ENCODE data around the gene MAP3K3. TPM values are rescaled to one million over a fixed set of nuclear protein-coding genes. Genes with fewer than 3 reads are reported as not detected.
A peak's percentile ranks its signal among the peaks of the same experiment; 100 is the strongest.

Gene MAP3K3
- total RNA-seq, 1 experiment from 2014 or later, result 16.2 TPM

- no peaks in the 10 kb centered on the region for H3K9me3 ChIP-seq
- peak overlapping the region; percentile 65 for H3K4me3 Mint-ChIP-seq (ENCODE audit: unreplicated experiment)
- ChIA-PET CTCF (interaction anchor here (1.0 to 1.2 kb wide), 2 partner anchors 11 to 87 kb away, joined by 3 to 5 read pairs; no protein-coding TSS in a partner anchor), POLR2A (no interaction called here)
- H3K4me1 Mint-ChIP-seq (ENCODE audit: low read depth, unreplicated experiment), result no peaks in the 10 kb centered on the region
- no peaks in the 10 kb centered on the region for H3K27me3 ChIP-seq (replicated peaks; ENCODE audit: control insufficient read depth, insufficient read depth, low read length)
- no peaks in the 10 kb centered on the region for H3K36me3 ChIP-seq (ENCODE audit: control insufficient read depth, insufficient read depth, low read length)
- intact Hi-C loops (cut with micrococcal nuclease; ENCODE audit: unreplicated experiment), result loop anchor here (5.0 to 10.0 kb wide), 3 partner anchors 77 to 274 kb away; partner anchors contain the start of genes FTSJ3, MAP3K3 and PSMC5
- DNase-seq, result no peak
- H3K4me3 ChIP-seq (ENCODE audit: low read depth, low read length), result peak overlapping the region; percentile 59
- H3K4me1 ChIP-seq, result no peaks in the 10 kb centered on the region
- no peaks in the 10 kb centered on the region for H3K27me3 Mint-ChIP-seq (ENCODE audit: insufficient read depth, unreplicated experiment)
- H3K27ac Mint-ChIP-seq (ENCODE audit: unreplicated experiment), result no peak overlapping the region
- TF ChIP-seq, protein P1, sequence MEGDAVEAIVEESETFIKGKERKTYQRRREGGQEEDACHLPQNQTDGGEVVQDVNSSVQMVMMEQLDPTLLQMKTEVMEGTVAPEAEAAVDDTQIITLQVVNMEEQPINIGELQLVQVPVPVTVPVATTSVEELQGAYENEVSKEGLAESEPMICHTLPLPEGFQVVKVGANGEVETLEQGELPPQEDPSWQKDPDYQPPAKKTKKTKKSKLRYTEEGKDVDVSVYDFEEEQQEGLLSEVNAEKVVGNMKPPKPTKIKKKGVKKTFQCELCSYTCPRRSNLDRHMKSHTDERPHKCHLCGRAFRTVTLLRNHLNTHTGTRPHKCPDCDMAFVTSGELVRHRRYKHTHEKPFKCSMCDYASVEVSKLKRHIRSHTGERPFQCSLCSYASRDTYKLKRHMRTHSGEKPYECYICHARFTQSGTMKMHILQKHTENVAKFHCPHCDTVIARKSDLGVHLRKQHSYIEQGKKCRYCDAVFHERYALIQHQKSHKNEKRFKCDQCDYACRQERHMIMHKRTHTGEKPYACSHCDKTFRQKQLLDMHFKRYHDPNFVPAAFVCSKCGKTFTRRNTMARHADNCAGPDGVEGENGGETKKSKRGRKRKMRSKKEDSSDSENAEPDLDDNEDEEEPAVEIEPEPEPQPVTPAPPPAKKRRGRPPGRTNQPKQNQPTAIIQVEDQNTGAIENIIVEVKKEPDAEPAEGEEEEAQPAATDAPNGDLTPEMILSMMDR (IDR thresholded peaks at IDR 0.05; ENCODE audit: insufficient read depth in 1 of 2, low read depth in 1 of 2, low read length in 1 of 2, severe bottlenecking in 1 of 2, unreplicated experiment in 1 of 2), result no peak
- H3K9me3 Mint-ChIP-seq (ENCODE audit: unreplicated experiment), result no peaks in the 10 kb centered on the region
- no TSS peak for BruUV-seq (replicated peaks)
- peaks cover 8% of the 10 kb centered on the region for H3K36me3 Mint-ChIP-seq (ENCODE audit: insufficient read depth, unreplicated experiment)
Observed at GRCh38 chr17:63698886-63699637, 76.8 kb downstream of the MAP3K3 start.

DNA sequence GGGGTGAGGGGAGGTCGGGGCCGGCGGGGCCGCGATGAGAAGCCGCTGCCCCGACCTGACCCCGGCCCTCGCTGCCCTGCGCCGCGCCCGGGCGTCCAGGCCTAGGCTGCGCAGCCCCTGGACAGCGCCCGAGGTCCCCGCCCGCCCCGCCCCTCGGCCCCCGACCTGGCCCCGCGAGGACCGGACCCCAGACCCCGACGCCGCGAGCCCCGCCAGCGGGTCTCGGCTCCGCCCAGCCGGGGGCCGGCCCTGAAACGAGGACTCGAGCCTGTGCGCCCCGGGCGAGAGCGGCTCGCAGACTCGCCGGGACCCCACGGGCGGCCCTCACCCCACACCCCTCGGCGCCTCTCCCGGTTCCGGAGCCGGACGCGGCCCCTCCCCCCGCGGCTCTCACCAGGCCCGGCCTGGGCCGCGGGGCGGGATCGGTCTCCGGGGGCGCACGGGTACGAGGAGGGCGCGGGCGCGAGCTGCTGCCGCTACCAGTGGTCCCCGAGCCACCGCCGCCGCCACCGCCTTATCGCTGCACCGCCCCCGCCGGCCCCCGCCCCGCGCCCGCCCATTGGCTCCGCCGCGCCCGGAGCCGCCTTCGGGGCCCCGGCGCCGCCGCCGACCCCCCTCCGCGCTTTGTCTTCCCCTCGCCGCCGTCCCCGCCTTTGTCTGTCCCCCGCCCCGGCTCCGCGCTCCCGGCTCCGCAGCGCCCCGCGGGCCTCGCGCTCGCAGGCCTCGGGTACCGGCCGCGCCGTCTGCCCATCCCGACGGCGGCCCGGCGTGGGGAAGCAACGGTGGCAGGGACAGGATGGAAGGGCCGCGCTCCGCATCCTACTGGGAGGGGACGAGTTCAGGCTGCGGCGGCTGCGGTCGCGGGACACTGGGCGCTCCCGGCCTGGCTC lies 77.7 kb downstream of the MAP3K3 start, which contains the start of gene LIMD2:
Gene LIMD2, minus strand, starts transcription at position 488 of the 890 bp plus-strand sequence. CDS start 827 bp downstream, outside the sequence.
- Mint-ChIP-seq H3K27me3 (ENCODE audit: insufficient read depth, unreplicated experiment) (no peaks in the 10 kb centered on the region), H3K4me3 (ENCODE audit: unreplicated experiment) (peak within 1 kb of the TSS; percentile 65), H3K27ac (ENCODE audit: unreplicated experiment) (no peak within 1 kb of the TSS), H3K4me1 (ENCODE audit: low read depth, unreplicated experiment) (no peaks in the 10 kb centered on the region), H3K9me3 (ENCODE audit: unreplicated experiment) (no peaks in the 10 kb centered on the region), H3K36me3 (ENCODE audit: insufficient read depth, unreplicated experiment) (peaks cover 8% of the 10 kb centered on the region)
- Histone ChIP-seq H3K27me3 (replicated peaks; ENCODE audit: control insufficient read depth, insufficient read depth, low read length) (no peaks in the 10 kb centered on the region), H3K36me3 (ENCODE audit: control insufficient read depth, insufficient read depth, low read length) (no peaks in the 10 kb centered on the region), H3K4me3 (ENCODE audit: low read depth, low read length) (peak within 1 kb of the TSS; percentile 59), H3K9me3 (no peaks in the 10 kb centered on the region), H3K4me1 (no peaks in the 10 kb centered on the region)
- peak in 1 of 2 experiments; percentile 56 for DNase-seq
- intact Hi-C loops (cut with micrococcal nuclease; ENCODE audit: unreplicated experiment), result loop anchor here (5.0 to 10.0 kb wide), 4 partner anchors 42 to 275 kb away; partner anchors contain the start of genes FTSJ3, MAP3K3, PSMC5 and STRADA
- BruUV-seq (replicated peaks), result no TSS peak
- ChIA-PET POLR2A (no interaction called here), CTCF (no interaction called here)
- TF ChIP-seq, protein P1 (IDR thresholded peaks at IDR 0.05; ENCODE audit: insufficient read depth in 1 of 2, low read depth in 1 of 2, low read length in 1 of 2, severe bottlenecking in 1 of 2, unreplicated experiment in 1 of 2), result no peak

Data from Caco-2 (cell line).